Uterus (tissue), 4 donors: ENCODE results near the gene BCAS3. TPM values are rescaled to one million over a fixed set of nuclear protein-coding genes. Genes with fewer than 3 reads are reported as not detected.

Experiments used
- DNase-seq, 2 donors: peaks; one replicate each; pipeline ENCODE4 v3.0.0-alpha.2; 2019 to 2020
- H3K27ac ChIP-seq, 2 donors: fragments of 200-600 bp; sonication (generic); 1 replicate in 1 of 2; 2 replicates in 1 of 2; pipeline ENCODE4 v1.5.1; 2016 to 2018
- H3K27me3 ChIP-seq, 2 donors: fragments of 200-600 bp; sonication (generic); one replicate each; pipeline ENCODE4 v1.5.1; 2018 to 2019; ENCODE audit warnings: control low read depth in 1 of 2
- H3K36me3 ChIP-seq, 2 donors: fragments of 200-600 bp; sonication (generic); one replicate each; pipeline ENCODE4 v1.5.1; 2019; ENCODE audit warnings: control low read depth in 1 of 2
- H3K4me1 ChIP-seq, 2 donors: fragments of 200-600 bp; sonication (generic); one replicate each; pipeline ENCODE4 v1.5.1; 2018 to 2019; ENCODE audit warnings: control low read depth in 1 of 2
- H3K4me3 ChIP-seq, 2 donors: fragments of 200-600 bp; sonication (generic); 1 replicate in 1 of 2; 2 replicates in 1 of 2; pipeline ENCODE4 v1.5.1; 2018 to 2019; ENCODE audit warnings: mild to moderate bottlenecking in 1 of 2
- H3K9me3 ChIP-seq, 2 donors: fragments of 200-600 bp; sonication (generic); one replicate each; pipeline ENCODE4 v1.5.1; 2019; ENCODE audit warnings: control low read depth in 1 of 2
- CTCF ChIP-seq, 4 experiments: fragments of 200-600 bp in 2 of 4; fragments of 450-650 bp in 2 of 4; sonication (generic) in 2 of 4; IDR thresholded peaks; one replicate each; pipeline ENCODE4 v1.5.1; 2016 to 2019; ENCODE audit warnings: antibody characterized with exemption in 4 of 4, mild to moderate bottlenecking in 2 of 4, moderate library complexity in 1 of 4
- POLR2A ChIP-seq, 2 donors: fragments of 450-650 bp; IDR thresholded peaks; one replicate each; pipeline ENCODE4 v1.6.1; 2016; ENCODE audit warnings: antibody characterized with exemption in 2 of 2, mild to moderate bottlenecking in 1 of 2, moderate library complexity in 1 of 2
- intact Hi-C: fragments of 100-400 bp; cut with DNase I; formaldehyde crosslinking; loops from one replicate; pipeline ENCODE4 v1.15.1; 2023; ENCODE audit warnings: low total_unique reads
- total RNA-seq, 4 donors: library from RNA; depleted of rRNA in 3 of 4; stranded (reverse); fragments of >200 nt in 3 of 4; gene quantifications; one replicate each; pipeline versions ENCODE4 v1.1.0 to v1.2.4, GENCODE V29; 2014 to 2023
- donor health status: DM: yes; HTN: yes; CAD: no.

BCAS3 gene
- total RNA-seq, 4 donors from 2014 or later: 42.6 to 147 (median 83.7) TPM

DNA sequence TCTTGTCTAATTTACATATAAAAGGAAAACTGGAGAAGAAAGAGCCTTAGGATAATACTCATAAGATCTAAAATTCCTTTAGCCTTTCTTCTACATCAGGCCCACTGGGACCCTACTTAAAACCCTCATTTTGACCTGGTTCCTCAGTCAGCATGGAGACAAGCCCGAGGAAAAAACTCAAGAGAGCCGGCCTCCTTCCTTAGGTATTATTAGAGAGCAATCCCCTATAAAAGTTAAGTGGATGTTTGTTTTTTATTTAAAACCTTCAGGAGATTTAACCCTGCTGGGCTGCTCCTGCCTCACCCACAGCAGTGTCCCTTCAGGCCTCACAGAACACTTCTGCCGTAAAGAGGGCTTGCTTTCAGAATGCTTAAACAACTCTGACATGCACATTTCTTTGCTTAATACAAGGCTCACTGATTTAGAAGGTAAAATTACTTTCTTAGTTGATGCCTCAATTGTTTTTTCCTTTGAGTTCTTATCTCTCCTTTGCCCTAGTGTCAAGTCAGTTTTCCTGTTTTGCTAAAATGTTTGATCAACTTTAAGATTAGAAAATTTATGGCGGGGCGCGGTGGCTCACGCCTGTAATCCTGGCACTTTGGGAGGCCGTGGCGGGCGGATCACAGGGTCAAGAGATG is 576.4 kb downstream of the BCAS3 start:
- DNase-seq: no peak
- no peak for TF ChIP-seq CTCF (IDR thresholded peaks at IDR 0.05)
- TF ChIP-seq POLR2A (IDR thresholded peaks at IDR 0.05): no peak
- intact Hi-C loops: no loop called here
- Histone ChIP-seq H3K27ac (peak overlapping the region; percentile 51 to 81), H3K4me3 (no peak overlapping the region), H3K4me1 (peaks cover 0 to 12% of the 10 kb centered on the region in 2 donors), H3K36me3 (no peaks in the 10 kb centered on the region), H3K27me3 (no peaks in the 10 kb centered on the region), H3K9me3 (no peaks in the 10 kb centered on the region)

GRCh38 chr17:61254904-61255303 is 577.3 kb downstream of the BCAS3 start:
- Histone ChIP-seq H3K27ac (peak overlapping the region in 1 of 2 donors; percentile 38), H3K4me1 (peaks cover 0 to 16% of the 10 kb centered on the region in 2 donors), H3K27me3 (no peaks in the 10 kb centered on the region), H3K4me3 (no peak overlapping the region), H3K9me3 (no peaks in the 10 kb centered on the region), H3K36me3 (no peaks in the 10 kb centered on the region)
- no peak for DNase-seq
- TF ChIP-seq POLR2A (IDR thresholded peaks at IDR 0.05) (no peak), CTCF (IDR thresholded peaks at IDR 0.05) (no peak)
- intact Hi-C loops: no loop called here

- H3K27ac ChIP-seq: peak overlapping the region in 1 of 2 donors; percentile 38
- DNase-seq: no peak
- no peaks in the 10 kb centered on the region for H3K27me3 ChIP-seq
- intact Hi-C loops: no loop called here
- TF ChIP-seq POLR2A (IDR thresholded peaks at IDR 0.05) (no peak), CTCF (IDR thresholded peaks at IDR 0.05) (no peak)
- no peaks in the 10 kb centered on the region for H3K36me3 ChIP-seq
- peaks cover 0 to 19% of the 10 kb centered on the region in 2 donors for H3K4me1 ChIP-seq
- no peak overlapping the region for H3K4me3 ChIP-seq
- H3K9me3 ChIP-seq: no peaks in the 10 kb centered on the region
Observed at GRCh38 chr17:61255647-61256046, 578.0 kb downstream of the BCAS3 start.

GRCh38 chr17:61259360-61259759 is 581.7 kb downstream of the BCAS3 start:
- intact Hi-C loops: no loop called here
- no peaks in the 10 kb centered on the region for H3K27me3 ChIP-seq

More at GRCh38 chr17:61259360-61259759, 581.7 kb downstream of the BCAS3 start:
- Histone ChIP-seq H3K9me3 (no peaks in the 10 kb centered on the region), H3K27ac (peak overlapping the region; percentile 62 to 74), H3K4me1 (peaks cover 0 to 10% of the 10 kb centered on the region in 2 donors), H3K4me3 (no peak overlapping the region), H3K36me3 (no peaks in the 10 kb centered on the region)
- TF ChIP-seq POLR2A (IDR thresholded peaks at IDR 0.05) (no peak), CTCF (IDR thresholded peaks at IDR 0.05) (no peak)
- no peak for DNase-seq
